SW 1271 (cell line): ENCODE measurements around the gene SUPT20HL2.
"Not testable (repeated sequence)": the region's sequence is repeated elsewhere in the genome, so short reads cannot be mapped to it uniquely, and the experiment has no call there.

Source experiments
- DNase-seq, 2 experiments: peaks; one replicate each; lab custom pipeline; 2025; lab: John Stamatoyannopoulos, UW

SUPT20HL2 gene

DNA sequence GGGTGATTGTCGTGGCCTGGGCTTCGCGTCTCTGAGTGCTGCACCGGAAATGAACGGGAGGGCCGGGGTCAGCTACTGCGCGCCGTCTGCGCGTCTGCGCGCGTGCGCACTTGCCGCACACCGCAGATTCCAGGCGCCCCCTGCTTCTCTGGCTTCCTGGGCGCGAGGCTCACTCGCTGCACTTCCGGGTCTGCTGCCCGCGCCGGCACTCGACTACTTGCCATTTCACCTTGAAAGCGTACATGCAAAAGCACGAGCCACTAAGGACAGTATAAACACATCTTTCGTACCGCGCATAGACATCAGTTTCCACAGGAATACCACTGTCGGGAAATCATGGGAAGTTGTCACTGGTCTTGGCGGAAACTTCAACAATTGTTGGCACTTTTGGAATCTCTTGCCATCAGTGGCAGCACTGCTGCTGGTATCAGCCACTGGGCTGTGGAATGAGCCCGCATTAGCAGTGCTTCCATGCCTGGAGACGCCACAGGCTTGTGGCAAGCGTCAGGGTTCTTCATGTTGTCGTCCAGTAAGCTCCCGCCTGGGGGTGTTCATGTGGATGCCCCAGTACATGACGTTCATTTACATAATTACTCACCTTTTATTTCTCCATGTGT lies at the start of gene SUPT20HL2:
SUPT20HL2 (minus strand) TSS at position 51 of the 617 bp plus-strand sequence. CDS start 754 bp downstream, outside the sequence.
- no peak for DNase-seq

DNA sequence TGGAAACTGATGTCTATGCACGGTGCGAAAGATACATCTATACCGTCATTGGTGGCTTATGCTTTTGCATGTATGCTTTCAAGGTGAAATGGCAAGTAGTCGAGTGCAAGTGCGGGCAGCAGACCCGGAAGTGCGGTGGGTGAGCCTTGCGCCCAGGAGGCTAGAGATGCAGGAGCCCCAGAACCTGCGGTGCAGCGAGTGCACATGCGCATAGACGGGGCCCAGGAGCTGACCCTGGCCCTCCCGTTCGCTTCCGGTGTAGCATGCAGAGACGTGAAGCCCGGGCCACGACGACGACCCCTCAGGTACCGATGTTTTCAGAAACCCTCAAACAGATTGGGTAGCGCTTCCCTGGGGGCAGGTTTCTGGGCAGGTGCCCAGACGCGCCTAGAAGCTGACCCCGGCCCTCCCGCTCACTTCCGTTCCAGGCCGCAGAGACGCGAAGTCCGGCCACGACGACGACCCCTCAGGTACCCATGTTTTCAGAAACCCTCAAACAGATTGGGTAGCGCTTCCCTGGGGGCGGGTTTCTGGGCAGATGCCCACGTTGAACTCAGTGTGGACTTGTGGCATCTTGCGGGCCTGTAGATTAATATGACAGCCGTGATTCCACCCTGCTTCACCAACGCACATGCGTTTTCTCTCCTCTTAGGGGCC lies 48.3 kb upstream of the SUPT20HL2 start:
- DNase-seq: not testable (repeated sequence)

- DNase-seq: no peak
These were observed 46.4 kb upstream of the SUPT20HL2 start, which contains the start of gene SUPT20HL1 for GRCh38 chrX:24360272-24360671. Gene SUPT20HL1 (plus strand): TSS chrX:24360639. CDS start chrX:24362761, 2,122 bp downstream.

GRCh38 chrX:24357106-24357505 lies 43.2 kb upstream of the SUPT20HL2 start:
- no peak for DNase-seq

- no peak for DNase-seq
These were observed 41.2 kb upstream of the SUPT20HL2 start for GRCh38 chrX:24355095-24355494.

DNA sequence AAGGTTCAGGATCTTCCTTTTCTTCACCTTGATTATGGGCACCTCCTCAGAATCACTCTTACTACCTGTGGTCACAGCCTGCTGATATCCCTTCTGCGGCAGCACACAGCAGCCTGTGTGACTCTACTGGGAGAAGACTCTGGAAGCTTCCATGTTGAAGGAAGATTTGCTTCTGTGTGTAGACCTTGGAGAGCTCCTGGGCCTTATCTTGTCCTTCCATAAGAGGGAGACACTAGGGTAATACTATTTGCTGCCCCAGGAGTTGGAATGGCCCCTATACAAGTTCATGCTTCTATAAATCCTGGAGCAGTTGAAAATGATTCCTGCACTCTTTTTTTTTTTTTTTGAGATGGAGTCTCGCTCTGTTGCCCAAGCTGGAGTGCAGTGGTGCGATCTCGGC lies 36.3 kb upstream of the SUPT20HL2 start:
- no peak for DNase-seq

DNA sequence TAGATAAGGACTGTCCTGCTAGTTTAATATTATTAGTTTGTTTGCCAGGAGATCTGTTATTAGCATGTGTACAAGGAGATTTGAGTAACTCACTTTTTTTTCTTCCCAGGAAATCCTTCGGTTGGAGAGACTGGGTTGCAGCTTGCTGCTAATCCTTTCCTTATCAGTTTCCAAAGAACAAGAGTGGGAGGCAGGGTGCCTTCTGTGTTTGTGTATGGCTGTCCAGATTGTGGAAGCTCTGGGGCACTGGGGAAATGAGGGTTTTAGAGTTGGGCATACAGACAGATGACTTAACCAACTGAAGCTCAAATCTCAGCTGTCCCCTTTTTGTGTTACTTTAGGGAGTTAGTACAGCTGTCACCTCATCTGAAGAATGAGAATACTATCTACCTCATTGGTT lies 34.0 kb upstream of the SUPT20HL2 start:
- no peak for DNase-seq

DNA sequence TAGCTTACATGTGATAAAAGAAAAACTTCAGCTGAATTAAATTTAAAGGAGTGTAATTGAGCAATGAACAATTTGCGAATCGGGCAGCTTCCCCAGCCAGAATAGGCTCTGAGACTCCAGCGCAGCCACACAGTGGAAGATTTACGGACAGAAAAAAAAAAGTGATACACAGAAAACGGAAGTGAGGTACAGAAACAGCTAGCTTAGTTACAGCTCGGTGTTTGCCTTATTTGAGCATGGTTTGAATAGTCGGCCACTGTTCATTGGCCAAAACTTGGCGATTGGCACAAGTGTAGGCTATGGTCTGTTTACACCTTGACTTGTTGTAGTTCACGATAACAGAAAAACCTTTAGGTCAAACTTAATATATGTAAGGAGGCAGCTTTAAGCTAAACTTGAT lies 29.9 kb upstream of the SUPT20HL2 start:
- no peak for DNase-seq

DNA sequence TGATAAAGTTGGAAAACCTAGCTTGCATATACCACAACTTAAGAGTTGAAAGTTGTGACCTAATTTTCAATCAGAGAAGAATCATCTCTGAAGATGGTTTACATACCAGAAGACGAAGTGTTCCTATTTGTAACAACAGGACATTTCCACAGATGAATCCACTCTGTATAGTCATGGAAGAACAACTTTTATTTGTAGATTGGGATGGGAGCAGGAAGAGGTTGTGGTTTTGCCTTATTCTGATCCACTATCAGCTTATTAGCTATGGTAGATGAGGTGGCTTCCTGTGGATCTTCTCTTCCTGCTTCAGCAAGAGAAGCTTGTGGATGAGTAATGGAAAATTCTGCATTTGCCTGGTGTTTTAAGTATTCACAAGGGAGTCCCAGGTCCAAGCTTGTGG lies 27.9 kb upstream of the SUPT20HL2 start:
- no peak for DNase-seq

- no peak for DNase-seq
These were observed 26.6 kb upstream of the SUPT20HL2 start for GRCh38 chrX:24340501-24340900.

DNA sequence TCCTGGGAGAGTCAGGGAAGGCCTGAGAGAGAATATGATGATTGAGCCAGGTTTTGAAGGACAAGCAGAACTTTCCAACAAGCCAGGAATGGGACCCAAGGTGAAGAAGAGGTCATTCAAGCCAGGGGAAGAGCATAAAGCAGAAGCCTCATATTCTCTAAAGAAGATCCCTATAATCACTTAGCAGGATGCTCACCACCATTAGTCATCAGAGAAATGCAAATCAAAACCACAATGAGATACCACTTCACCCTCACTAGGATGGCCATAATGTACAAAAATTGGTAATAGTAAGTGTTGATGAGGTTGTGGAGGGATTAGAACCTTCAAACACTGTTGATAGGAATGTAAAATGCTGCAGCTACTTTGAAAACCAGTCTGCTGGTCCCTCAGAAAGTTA lies 26.0 kb upstream of the SUPT20HL2 start:
- DNase-seq: no peak

GRCh38 chrX:24335871-24336270 lies 22.0 kb upstream of the SUPT20HL2 start:
- DNase-seq: no peak

DNA sequence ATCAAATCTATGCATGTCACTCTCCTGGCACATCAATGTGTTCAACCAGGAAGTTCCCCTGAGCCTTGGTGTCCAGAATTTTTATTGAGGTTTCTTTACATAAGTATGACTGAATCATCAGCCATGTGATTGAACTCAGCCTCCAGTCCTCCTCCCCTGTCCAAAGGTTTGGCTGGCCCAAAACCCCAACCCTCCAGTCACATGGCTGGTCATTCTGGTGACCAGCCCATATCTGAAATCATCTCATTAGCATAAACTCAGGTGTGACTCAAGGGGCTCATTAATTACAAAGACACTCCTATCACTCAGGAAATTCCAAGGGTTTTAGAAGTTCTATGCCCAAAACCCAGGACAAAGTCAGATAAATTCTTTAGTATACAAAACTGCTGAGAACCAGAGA lies 20.6 kb upstream of the SUPT20HL2 start:
- DNase-seq: no peak

- no peak for DNase-seq
These were observed 19.5 kb upstream of the SUPT20HL2 start for GRCh38 chrX:24333371-24333770.

GRCh38 chrX:24332878-24333277 lies 19.0 kb upstream of the SUPT20HL2 start:
- no peak for DNase-seq

DNA sequence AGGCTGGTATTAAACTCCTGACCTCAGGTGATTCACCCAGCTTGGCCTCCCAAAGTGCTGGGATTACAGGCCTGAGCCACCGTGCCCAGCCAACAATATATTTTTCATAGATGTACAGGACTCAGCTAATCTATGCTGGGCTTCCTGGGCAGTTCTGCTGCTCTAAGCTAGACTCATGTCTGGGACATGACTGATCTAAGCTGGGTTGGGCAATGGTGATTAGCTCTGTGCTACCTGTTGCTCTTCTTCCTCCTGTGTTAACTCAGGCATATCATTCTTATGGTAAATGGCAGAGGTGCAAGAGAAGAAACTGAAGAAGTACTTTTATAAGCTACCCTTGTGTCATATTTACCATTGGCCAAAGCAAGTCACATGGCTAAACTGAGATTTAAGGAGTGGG lies 11.4 kb upstream of the SUPT20HL2 start:
- no peak for DNase-seq

DNA sequence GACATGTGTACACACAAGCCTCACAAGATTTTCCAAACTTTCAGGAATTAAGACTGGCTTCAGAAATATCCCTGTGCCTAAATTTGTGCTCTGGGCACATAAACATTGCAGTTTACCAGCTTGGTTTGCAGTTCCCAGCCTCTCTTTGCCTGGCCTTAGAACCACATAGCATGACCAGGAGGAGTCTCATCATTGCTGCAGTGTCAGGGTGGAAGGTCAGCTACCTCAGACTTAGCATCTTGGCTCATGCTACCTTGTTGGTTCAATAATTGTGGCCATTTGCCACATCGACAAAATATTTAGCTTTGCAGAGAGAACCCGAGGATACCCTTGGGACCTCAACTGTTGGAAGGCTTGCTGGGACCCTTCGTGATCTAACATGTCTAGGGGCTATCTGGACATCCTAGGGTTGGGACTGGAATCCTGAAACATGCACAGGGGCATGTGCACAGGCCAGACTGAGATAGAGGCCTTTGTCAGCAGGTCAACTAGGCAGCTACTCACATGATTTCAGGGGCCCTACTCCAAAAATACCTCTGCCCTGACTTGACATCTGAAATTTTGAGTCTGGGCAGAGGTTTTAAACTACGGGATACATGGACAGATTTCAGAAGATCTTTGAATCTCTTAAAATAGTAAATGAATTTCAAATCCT lies 8.0 kb upstream of the SUPT20HL2 start:
- DNase-seq: no peak

DNA sequence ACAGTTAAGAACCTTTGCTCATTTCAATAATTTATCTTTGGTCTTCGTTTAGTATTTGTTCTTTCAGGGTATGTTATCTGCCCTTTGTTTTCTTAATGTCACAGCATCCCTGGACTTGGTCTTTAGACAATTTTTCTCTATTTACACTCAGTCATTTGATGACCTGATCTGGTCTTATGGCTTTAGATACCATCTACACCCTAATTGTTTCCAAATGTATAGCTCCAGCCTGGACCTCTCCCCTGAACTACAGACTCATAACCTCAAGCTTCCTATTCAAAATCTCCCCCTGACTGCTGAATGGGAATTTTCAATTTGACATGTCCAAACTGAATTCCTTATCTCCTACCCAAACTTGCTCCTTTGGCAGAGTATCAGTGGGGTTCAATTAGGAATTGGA lies 3.7 kb upstream of the SUPT20HL2 start:
- DNase-seq: no peak

GRCh38 chrX:24316111-24316510 lies 2.2 kb upstream of the SUPT20HL2 start:
- no peak for DNase-seq

DNA sequence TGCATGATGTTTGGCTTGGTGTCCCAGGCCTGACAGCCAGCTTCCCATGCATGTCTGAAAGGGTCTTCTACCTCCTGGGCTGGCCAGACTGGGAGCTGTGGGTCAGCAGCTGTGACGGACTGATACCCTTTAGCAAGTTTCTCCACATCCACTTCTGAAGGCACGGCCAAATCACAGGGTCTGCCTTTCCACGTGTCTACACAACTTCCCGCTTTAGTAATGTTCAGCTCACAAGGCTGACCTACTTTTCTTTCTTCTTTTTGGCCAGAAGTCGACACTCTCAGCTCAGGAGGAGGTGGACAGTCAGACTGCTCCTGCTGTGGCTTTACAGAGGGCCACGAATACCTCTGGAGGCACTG lies 1.6 kb downstream of the SUPT20HL2 start:
- not testable (repeated sequence) for DNase-seq

DNA sequence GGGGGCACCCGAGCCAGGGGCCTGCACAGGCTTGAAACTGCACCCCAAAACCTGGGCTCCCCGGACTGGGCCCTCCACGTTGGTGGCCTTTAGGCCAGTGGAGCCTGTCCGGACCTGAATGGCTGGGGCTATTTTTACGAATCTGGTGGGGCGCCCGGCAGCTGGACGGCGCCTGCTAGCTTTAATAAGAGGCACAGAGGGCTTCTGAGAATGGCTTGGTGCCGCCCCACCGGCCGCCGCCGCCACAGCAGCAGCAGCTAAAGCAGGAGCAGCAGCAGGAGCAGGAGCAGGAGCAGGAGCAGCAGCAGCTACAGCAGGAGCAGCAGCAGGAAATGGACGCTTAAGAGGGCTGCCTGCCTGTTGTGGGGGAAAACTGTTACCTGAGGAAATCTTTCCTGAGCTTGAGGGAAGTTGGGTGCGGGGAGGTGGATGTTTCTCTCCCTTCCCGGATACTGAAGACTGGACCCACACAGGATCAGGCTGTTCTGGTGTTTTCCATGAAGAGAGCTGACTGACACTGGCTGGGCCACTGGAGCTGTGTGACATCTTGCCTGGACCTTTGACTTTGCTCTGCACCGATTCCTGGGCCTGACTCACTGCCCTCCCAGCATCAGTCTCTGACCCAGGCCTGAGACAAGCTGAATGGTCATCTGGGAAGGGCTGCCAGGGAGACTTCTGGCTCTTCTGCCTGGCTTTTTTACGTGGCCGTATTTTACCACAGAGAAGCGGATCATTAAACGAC lies 2.2 kb downstream of the SUPT20HL2 start:
- DNase-seq: not testable (repeated sequence)

DNA sequence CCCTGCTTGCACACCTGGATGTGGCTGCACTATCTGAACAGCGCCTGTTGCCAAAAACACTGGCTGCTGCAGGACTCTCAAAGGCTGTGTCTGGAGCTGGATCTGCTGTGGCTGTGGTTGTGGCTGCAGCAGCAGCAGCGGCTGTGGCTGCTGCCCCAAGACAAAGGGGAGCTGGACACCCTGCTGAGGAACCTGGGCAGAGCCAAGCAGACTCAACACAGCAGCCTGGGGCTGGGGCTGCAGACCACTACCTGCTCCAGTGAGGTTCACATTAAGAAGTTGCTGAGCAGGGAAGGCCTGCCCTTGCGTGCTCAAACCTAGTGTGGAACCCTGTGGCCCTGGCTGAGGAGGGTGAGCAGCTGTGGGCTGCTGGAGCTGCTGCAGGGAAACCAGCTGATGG lies 3.0 kb downstream of the SUPT20HL2 start:
- DNase-seq: not testable (repeated sequence)
